ENCODE results near the gene HPCAL4.

- TF ChIP-seq CTCF (conservative IDR thresholded peaks at IDR 0.05 in 1 of 2, IDR thresholded peaks at IDR 0.05 in 1 of 2; ENCODE audit: extremely low read depth in 1 of 2, insufficient read depth in 1 of 2, low read depth in 1 of 2, low read length in 2 of 2) (no peak), EZH2 (IDR thresholded peaks at IDR 0.05; ENCODE audit: borderline replicate concordance, low read length) (no peak)
These were observed 5.2 kb upstream of the HPCAL4 start for GRCh38 chr1:39696448-39696847.

All from mammary epithelial cell (primary cell).